GM18498 (cell line): Measurements from ENCODE around the gene NFATC2.

Experiments
- ATAC-seq: cut with Tn5 transposase; IDR thresholded peaks from one replicate; pipeline ENCODE4 v1.9.1; 2021; ENCODE audit warnings: mild to moderate bottlenecking, moderate library complexity; ENCODE audit not compliant: unreplicated experiment

Gene NFATC2

DNA sequence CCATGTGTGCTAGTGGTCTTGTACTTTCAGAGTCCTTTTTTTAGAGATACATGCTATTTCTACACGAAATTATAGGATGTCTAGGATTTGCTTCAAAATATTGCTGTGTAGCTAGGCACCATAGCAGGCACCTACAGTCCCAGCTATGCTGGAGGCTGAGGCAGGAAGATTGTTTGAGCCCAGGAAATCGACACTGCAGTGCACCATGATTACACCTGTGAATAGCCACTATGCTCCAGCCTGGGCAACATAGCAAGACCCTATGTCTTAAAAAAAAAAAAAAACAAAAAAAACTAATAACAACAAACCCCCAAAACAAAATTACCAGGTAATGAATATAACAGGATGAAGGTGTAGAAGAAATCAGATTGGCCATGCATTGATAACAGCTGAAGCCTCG is 121.7 kb downstream of the NFATC2 start:
- no peak for ATAC-seq

DNA sequence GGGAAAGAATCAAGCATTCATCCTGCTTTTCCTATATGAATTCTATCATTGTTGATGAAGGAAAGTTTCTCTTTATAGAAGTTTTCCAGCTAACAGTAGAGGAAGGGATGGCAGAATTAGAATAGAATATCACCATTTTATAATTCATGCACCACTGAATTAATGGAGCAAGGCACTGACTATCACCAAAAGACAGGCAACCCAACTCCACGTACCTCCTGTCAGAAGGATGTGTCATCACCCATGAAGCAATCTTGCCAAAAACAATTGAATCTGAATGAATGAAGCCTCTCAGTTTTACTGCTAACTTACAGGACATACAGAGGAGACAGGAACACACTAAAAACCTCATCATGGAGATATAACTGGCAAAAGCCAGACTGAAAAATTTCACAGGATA is 122.4 kb downstream of the NFATC2 start:
- ATAC-seq = no peak

DNA sequence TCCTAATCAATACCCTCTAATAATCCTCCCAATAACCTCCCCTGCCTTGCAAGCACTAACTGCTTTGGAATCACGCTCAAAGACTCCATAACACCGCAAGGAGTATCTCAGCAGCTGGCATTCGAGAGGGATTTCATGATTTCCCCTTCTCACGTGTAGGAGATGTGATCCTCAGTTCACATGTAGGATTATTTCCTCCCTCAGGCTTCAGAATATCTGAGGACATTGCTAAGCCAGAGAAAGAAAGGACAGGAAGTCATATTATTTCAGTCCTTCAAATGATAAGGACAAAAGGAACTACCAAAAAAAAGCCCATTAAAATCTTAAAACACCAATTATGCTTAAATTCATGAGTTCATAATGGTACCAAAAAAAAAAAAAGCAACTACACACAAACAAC is 122.9 kb downstream of the NFATC2 start:
- ATAC-seq = no peak

DNA sequence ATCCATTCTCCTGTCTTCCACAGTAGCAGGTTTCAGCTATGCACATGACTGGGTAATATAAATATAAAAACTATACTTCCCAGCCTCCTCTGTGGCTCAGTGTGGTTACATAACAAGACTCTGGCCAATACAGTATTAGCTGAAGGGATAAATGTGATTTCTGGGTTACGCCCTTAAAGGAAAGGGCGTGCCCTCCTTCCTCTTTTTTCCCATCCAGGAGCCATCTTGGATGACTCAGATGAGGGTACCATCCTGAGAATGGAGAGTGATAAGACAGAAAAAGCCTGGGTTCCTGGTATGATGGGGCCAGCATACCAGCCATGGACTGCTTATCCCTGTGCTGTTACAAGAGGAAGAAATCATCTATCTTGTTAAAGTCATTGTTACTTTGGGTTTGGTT is 123.3 kb downstream of the NFATC2 start:
- no peak for ATAC-seq

DNA sequence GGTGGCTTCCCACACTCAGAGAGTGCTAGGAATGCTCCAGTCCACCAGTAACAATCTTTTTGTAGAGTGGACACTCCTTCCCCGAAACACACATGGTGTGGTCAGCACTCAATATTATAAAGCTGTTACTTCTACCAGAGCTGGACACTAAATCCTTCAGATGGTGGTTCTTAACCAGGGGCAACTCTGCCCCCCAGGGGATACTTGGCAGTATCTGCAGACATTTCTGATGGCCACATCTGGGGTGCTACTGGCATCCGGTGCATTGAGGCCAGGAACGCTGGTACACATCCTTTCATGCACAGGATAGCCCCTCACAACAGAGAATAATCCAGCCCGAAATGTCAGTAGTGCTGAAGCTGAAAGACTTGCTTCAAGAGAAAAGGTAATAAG is 124.4 kb downstream of the NFATC2 start:
- no peak for ATAC-seq

DNA sequence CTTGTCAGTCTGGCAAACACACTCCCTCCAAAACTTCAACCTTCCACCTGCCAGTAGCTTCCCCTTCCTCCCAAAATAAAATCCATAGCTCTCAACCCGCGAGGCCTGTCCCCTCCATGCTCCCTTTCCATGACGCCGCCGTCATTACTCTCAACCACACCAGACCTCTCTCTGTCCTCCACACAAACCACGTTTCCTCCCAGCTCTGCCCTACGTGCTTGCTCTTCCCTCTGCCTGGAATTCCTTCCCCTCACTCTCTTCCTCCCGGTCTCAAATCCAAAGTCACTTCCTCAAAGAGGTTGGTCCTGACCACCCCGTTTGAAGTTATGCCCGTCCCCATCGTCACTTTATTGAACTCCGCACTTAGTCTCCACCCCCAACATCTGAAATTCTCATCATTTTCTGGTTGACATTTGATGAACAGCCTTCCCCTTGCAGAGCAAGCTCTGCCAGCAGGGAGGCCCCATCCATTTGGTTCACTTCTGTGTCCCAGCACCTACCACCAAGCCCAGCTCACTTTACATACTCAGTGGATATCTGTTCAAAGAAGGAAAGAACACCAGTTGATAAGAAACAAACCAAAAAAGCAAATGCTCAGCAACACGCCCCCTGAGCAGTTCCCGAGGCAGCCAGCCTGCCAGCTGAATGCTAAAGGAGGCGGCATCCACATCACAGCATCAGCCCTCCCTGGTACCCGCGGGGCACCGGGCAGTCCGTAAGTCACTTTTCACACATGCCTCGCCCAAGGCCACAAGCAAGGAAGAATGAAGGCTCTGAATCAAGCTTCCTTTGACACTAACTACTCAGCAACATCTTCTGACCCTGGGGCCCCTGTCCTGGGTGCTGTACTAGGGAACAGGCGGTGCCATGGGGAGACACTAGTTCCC is 125.0 kb downstream of the NFATC2 start:
- ATAC-seq = no peak

DNA sequence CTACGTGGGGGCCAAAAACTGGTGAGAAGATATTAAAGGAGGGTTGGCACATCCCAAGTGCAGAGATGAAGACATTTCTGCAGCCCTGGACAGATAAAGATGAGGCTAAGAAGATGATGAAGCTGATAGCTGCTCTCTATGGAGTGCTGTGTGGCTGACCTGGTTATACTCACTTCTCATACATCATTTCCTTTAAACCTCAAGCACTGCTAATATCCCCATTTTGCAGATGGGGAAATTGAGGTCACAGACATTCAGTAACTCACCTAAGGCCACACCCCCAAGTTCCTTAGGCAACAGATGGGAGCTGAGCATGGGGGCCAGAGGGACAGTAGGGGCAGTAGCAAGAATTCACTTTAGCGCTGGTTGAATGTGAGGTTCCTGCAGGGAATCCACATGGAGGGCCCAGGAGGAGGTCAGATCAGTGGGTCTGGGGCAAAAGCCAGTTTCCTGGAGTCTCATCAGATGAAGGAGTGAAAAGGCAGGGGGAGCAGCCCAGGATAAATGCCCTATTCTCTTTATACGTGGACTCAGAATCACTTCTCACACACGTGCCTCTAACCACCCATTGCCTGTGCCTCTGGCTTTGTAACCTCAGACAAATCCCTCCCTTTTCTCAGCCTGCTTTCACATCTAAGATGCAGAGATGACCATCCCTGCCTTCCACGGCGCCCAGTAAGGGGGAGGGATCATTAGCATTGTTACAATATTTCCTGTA is 125.8 kb downstream of the NFATC2 start:
- no peak for ATAC-seq

DNA sequence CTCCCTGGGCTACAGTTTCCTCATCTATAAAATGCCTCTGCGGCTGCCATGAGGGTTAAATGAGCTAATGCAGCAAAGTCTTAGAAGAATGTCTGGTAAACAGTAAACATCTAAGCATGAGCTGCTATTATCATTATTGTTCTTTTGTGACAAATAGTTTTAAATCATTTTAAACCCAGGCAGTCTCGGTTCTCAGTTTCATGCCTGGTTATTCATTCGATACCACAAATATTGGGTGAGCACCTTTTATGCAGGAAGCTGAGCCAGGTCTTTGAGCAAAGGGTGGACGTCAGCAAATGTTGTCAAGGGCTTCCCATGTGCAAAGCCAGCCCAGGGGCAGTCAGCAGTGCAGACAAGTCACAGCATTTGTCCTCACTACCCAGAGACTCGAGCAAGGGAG is 128.7 kb downstream of the NFATC2 start:
- peak; percentile 49 for ATAC-seq

DNA sequence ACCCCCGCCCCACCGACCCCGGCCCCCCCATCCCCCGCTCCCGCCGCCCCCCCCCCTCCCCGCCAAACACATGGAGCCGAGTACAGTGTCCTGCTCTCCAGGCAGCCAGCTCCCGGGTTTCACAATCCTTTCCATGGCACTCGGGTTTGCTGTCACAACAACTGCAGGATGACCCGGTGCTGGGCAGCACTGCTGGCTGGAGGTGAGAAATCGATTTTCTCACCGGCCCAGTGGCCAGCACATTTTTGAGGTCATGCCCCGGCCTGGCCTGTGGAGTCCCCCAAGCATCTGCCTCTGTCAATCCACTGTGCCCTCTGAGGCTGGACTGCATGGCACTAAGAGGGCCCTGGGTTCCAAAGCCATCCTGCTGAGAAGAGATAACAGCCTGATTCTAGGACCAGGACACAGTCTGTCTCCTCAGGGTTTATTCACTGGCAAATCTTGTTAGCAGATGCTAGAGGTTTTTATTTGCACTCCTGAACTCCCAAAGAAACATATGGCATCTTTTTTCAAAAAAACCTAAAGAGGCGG is 129.5 kb downstream of the NFATC2 start:
- ATAC-seq = no peak

DNA sequence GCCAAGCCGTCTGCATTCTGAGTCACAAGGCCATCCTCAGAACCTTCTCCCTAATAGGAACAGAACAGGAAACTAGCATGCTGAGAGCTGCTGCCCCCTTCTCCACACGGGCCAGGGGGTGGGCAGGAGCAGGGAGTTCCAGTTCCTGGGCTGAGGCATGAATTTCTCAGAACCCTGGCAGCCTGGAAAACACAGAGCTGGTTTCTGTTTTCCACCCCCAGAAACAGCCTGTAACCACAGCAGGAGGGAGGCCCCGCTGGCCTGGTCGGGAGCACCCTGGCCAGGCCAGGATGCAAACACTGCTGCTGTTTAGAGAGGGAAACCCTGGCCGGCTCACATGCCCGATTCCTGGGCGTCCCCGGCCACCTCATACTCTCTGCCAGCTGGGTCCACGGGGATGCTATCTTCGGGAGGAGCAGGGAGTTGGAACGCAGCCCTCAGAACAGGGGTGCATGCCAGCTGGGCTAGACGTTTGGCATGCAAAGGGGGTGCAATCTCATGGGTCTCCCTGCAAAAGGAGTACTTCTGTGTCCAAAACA is 130.1 kb downstream of the NFATC2 start:
- ATAC-seq = no peak

DNA sequence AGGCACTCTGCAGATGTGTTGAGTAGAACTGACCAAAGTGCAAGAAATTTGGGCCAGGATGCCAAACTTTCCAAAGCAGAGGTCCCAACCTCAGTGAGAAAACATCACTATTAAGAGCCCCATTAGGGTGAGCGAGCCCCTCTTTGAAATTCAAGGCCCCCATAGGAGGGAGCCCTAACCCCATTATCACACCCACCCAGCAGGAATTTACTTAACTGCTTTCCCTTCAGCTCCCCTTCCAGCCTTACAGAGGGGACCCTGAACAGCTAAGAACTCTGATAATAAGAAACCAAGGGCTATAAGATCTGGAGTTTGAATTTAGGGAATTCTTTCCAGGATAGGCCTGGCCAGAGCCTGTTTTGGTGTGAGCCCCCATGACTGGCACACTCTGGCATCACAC is 130.6 kb downstream of the NFATC2 start:
- no peak for ATAC-seq

DNA sequence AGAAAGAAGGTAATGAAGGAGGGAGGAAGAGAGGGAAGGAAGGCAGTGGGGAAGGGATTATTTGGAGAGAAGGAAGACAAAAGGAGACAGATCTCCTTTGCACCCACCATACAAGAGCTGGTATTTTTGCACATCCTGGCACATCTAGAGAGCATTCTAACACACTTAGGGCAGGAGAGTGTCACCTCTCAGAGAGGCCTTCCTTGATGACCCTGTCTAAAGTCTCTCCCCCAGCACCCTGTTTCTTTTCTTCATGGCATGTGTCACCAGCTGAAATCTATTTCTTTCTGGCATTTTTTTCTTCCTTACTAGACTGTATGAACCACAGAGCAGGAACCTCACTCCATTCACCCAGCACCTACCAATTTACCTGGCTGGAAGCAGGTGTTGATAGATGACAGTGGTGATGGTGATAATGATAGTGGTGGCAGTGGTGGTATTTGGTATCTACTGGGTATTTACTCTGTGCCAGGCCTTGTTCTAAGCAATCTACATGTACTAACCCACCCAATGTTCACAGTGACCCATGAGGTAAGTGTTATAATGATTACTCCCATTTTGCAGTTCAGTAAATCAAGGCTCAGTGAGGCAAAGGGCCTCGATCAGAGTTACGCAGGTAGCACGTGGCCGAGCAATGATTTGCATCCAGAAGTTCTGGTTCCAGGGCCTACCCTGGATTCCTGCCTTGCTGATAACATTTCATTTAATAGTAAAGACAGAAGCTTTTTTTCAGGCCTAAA is 131.8 kb downstream of the NFATC2 start:
- no peak for ATAC-seq

DNA sequence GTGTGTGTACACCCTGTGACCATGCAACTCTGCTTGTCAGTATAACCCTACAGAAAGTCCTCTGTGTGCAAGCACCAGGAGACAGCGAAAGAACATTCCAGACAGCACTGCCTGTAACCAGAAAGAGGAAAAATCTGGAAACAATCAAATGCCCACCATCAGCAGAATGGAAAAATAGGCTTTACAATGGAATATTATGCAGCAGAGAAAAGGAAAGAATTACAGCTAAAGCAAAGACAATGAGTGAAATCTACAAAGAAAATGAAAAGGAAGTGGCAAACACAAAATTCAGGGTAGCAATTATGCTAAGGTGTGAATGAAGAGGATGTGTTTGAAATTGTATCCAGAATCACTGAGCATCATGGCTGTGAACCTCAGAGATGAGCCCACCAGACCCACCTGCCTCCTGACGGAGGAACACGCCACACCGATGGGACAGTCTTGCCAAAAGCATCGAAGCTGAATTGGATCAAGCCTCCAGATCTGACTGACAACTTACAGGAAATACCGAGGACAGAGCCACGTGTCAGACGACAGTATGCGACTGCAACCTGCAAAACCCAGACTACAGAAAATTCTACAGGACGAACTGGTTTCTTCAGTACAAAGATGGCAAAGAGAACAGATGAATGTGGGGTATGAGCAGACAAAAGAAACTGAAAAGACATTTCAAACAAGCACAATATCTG is 133.2 kb downstream of the NFATC2 start:
- ATAC-seq = no peak

DNA sequence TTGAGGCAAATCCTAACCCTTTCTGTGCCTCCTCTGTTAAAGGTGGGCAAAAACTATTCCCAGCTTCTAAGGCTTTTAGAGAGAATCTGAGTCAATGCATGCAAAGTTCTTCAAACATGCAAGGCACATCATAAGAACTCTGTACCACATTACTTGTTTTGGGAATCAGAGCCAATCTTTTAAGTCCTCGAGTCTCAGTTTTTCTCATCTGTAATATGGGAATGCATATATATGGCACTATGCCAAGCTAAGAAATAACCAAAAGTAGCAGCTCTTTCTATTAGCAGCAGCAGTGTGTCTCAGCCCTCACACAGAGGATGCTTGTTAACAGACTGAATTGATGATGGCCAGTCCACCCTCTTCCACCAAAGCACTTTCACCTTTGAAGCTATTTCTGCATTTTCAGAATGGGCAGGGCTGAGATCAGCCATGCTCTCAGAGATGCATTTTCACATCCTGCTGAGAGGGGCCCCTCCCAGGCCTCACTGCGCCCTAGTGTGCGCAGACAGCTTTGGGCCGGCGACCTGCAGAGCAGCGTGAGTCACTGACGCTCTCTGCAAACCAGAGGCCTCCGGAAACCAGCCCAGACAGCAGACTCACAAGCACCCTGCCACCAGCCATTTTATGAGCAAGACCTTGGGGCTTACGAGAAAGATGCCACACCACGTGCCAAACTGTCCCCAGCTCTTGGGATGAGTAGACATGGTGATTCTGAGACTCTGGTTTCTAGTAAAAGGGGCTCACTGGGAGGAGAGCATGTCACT is 138.0 kb downstream of the NFATC2 start:
- peak; percentile 86 for ATAC-seq

DNA sequence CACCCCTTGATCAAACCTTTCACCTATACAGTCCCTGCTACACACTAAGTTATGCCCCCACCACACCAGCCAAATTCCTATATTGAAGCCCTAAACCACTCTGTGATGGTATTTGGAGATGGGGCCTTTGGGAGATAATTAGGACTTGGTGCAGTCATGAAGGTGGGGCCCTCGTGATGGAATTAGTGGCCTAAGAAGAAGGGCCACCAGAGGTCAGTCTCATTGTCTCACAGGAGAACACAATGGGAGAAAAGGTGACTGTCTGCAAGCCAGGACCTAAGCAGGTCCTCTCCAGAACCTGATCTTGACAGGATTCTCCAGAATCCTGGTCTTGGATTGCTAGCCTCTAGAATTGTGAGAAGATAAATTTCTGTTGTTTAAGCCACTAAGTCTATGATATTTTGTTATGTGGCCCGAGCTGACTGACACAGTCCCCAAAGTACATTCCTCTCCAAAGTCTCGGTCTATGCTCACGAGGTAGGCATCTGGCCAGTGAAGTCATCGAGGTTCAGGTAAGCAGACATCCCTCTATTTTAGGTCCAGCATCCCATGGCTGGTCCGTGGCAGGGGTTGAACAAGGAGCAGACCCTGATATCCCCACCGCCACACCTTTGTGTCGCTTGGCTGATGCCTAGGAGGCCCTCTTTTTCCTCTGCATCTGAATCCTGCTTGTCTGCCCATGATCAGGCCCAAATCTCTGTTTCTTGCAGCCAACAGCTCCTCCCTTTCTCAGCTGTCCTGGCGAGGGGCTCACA is 138.9 kb downstream of the NFATC2 start:
- ATAC-seq = no peak

DNA sequence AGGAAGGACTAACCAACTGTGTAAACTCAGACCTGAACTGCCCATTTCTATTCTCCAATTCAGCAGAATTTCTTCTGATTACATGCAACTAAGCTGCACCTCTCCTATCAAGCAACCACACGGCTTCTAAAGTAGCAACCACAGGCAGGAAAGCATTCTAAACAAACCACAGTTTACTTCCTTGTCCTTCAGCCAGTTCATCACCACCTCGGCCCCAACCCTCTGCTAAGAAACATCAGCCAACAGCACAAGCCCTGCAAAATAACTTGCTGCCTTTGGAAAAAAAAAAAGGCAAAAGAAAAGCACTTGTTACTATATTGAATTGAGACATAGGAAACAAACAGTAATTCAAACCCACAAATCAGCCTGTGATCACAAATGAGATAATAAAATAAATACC is 140.3 kb downstream of the NFATC2 start:
- no peak for ATAC-seq

DNA sequence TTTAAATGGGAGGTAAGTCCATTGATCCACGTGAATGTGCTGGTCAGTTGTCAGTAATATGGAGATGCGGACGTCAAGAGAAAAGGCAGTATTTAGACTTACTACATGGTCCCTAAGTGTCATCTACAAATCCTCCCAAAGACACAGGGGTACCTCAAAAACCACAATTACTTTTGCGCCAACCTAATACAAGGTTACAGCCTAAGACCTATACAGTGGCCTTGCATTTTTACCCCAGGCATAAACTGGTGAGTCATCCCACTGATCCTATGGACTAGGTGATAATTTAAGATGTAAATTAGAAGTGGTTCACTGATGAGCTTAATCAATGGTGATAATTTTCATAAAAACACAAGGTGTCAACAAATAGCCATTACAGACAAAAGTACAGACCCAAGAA is 141.0 kb downstream of the NFATC2 start:
- ATAC-seq = no peak

DNA sequence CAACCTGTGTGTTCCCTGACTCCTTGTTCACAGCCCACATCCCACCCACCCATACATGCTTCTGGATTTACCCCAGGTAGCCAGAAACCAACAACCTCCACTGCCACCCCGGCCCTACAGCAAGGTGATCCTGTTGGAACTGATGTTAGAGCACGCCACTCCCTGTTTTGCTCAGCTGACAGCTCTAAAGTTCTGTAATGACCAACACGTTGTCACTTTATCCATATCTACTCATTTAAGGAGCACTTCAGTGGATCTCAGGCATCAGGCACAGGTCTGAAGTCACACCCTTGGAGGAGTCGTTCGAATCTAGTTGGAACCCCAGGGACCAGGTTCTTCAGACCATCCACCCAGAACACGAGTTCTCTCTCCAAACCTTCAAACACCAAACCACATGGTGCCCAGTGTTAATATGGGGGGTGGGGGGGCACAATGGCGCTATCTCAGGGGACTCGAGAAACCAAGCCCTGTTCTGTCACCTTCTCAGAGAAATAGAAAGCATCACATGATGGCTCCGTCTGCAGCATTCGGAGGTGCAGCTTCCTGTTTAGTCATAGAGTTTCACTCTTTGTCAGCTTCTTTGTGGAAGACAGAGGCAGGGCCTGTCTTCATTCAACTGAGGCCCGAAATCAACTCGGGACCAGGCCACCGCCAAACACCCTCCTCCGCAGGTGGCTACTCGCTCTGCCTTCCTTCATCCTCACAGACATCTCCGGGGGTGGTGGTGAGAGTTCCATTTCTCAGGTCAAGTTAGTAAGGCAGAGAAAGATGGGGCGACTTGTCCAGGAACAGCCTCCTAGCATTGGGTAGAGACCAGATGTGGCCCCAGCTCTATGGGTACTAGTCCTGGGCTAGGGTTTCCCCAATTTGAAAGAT is 142.2 kb downstream of the NFATC2 start:
- ATAC-seq = peak; percentile 70
